Activated B cell treated with CpG ODN at 0.5 μM for 24 hours (primary cell): ENCODE data around the gene HS6ST1. TPM values are rescaled to one million over a fixed set of nuclear protein-coding genes. Genes with fewer than 3 reads are reported as not detected.
A peak's percentile ranks its signal among the peaks of the same experiment; 100 is the strongest.

Experiments used
- ATAC-seq: fragments of 200-7000 bp; cut with Tn5 transposase; one replicate; pipeline ENCODE4 v1.10.0; 2021; ENCODE audit warnings: low read depth, mild to moderate bottlenecking, moderate library complexity
- CTCF ChIA-PET: fragments of 350-600 bp; sonication (Branson Sonifier 250); formaldehyde crosslinking; loops from one replicate; lab custom pipeline; 2021; ENCODE audit warnings: antibody characterized with exemption; lab: Charles Lee
- POLR2A ChIA-PET: fragments of 350-600 bp; sonication (Branson Sonifier 250); formaldehyde crosslinking; loops from one replicate; lab custom pipeline; 2021; ENCODE audit warnings: antibody characterized with exemption; lab: Charles Lee
- DNase-seq: peaks from one replicate; pipeline ENCODE4 v3.0.0; 2022
- H3K27ac Mint-ChIP-seq: one replicate; pipeline ENCODE4 v1.8.0; 2020; ENCODE audit warnings: mixed read lengths
- H3K27me3 Mint-ChIP-seq: one replicate; pipeline ENCODE4 v1.8.0; 2021; ENCODE audit warnings: mixed read lengths
- H3K36me3 Mint-ChIP-seq: one replicate; pipeline ENCODE4 v1.8.0; 2021; ENCODE audit warnings: low read depth, mixed read lengths
- H3K4me1 Mint-ChIP-seq: one replicate; pipeline ENCODE4 v1.8.0; 2021; ENCODE audit warnings: mixed read lengths
- H3K4me3 Mint-ChIP-seq: one replicate; pipeline ENCODE4 v1.8.0; 2020; ENCODE audit warnings: mild to moderate bottlenecking, mixed read lengths
- H3K9me3 Mint-ChIP-seq: one replicate; pipeline ENCODE4 v1.8.0; 2020; ENCODE audit warnings: mixed read lengths
- CTCF ChIP-seq: fragments of 200-600 bp; IDR thresholded peaks from one replicate; pipeline ENCODE4 v1.8.0; 2022; ENCODE audit warnings: antibody characterized with exemption, mild to moderate bottlenecking
- intact Hi-C: fragments of 100-400 bp; cut with micrococcal nuclease; formaldehyde crosslinking; loops from one replicate; pipeline ENCODE4 v1.15.1; 2024
- total RNA-seq: library from RNA; stranded (reverse); gene quantifications from 2 replicates; pipeline ENCODE4 v1.2.3, GENCODE V29; 2022

The HS6ST1 gene
- total RNA-seq, 1 donor from 2014 or later: 16.9 TPM

DNA sequence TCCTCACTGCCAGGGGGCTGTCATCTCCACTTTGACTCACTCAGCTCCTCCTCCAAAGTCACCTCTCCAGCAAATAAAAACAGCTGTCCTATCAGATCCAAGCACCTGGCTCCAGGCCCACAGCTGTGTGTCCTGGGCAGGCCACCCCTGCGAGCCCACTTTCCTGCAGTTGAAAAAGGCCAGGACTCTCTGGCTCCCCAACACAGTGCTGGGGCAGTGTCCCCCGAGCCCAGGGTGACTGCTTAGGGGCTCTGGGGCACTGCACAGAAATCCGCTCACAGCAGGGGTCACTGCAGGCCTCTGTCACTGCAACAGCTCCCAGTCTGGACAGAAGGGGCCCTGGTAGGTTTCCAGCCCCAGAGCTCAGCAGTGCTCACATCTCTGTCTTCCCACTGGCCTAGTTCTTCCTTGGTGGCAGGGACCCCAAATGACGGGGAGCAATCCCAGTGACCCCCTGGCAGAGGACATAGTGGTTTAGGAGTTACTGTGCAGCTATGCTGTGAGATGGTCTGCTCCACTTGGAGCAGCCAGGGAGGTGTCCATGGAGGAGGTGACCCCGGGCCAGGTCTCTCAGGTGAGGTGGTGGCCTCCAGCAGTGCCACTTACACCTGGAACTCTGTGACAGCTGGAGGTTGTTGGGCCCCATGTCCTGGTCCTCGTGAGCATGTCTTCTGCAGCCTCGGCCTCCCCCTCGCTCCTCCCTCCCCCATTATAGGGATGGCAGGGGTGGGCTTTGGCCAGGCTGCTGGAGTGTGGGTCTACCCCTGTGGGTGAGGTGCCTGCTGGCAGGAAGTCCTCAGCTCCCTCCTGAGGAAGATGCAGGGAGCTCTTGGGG, 35.5 kb downstream of the HS6ST1 start:
- intact Hi-C loops: no loop called here
- H3K27me3 Mint-ChIP-seq: no peaks in the 10 kb centered on the region
- H3K27ac Mint-ChIP-seq: no peak overlapping the region
- ATAC-seq (no peak), DNase-seq (no peak)
- no peak for TF ChIP-seq CTCF
- H3K4me1 Mint-ChIP-seq: peaks cover 44% of the 10 kb centered on the region
- peaks cover 7% of the 10 kb centered on the region for H3K36me3 Mint-ChIP-seq
- CTCF ChIA-PET: no interaction called here
- no peak overlapping the region for H3K4me3 Mint-ChIP-seq
- H3K9me3 Mint-ChIP-seq: no peaks in the 10 kb centered on the region
- POLR2A ChIA-PET: no interaction called here

DNA sequence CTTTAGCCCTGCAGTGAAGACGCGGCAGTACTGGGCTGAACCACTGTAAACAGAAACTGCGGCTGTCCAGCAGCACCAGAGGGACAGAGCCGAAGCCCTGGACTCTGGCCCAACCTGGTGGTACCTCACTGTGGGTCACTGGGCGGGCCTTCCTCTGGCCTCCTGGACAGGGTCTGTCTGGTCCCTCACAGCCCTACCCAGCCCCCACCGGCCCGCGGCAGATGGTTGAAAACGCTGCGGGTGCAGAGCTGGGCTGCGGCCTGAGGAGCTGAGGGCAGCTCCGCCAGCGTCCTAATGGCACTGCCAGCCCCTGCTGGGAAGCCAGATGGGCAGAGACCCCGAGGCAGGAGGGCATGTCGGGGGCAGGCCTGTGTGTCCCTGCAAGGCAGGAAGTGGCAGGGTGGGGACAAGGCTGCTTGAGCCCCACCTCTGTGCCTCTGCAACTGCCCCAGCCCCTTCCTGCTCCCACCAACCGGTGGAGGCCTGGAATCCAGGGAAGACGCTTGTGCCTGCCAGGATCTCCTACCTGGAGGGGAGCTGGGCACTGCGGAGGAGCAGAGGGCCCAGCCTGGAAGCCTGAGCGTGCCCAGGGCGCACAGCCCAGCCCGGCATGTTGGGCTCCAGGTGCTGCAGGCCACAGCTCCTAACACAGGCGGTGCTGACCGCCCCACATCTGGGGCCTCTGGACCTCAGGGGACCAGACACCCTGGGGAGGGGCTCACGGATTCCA, 36.3 kb downstream of the HS6ST1 start:
- Mint-ChIP-seq H3K27me3 (no peaks in the 10 kb centered on the region), H3K27ac (no peak overlapping the region), H3K36me3 (peaks cover 7% of the 10 kb centered on the region), H3K4me3 (no peak overlapping the region), H3K9me3 (no peaks in the 10 kb centered on the region), H3K4me1 (peaks cover 44% of the 10 kb centered on the region)
- no peak for DNase-seq
- no peak for ATAC-seq
- ChIA-PET CTCF (no interaction called here), POLR2A (no interaction called here)
- intact Hi-C loops: no loop called here
- TF ChIP-seq CTCF: no peak

DNA sequence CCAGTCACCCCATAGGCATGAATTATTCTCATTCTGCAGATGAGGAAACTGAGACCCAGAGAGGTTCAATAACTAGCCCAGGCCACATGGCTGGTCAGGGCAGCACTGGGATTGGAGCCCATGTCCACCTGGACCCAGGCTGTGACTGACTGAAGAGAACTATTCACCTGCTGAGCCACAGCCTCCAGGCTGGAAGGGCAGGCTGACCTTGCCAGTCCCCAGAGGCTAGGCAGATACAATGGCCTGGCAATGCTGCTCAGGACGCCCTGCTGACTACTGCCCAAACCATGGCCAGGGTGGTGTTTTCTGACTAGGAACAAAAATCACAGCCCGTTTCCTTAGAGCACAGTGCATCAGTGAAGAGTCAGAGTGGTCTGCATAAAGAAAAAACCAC, 36.8 kb downstream of the HS6ST1 start:
- no peak for TF ChIP-seq CTCF
- ChIA-PET POLR2A (no interaction called here), CTCF (no interaction called here)
- Mint-ChIP-seq H3K4me3 (no peak overlapping the region), H3K36me3 (peaks cover 7% of the 10 kb centered on the region), H3K27ac (no peak overlapping the region), H3K4me1 (peaks cover 44% of the 10 kb centered on the region), H3K27me3 (no peaks in the 10 kb centered on the region), H3K9me3 (no peaks in the 10 kb centered on the region)
- intact Hi-C loops: no loop called here
- ATAC-seq (no peak), DNase-seq (no peak)

GRCh38 chr2:128280901-128281321, 37.8 kb downstream of the HS6ST1 start:
- H3K27ac Mint-ChIP-seq: no peak overlapping the region
- DNase-seq (no peak), ATAC-seq (no peak)
- H3K4me1 Mint-ChIP-seq: peaks cover 44% of the 10 kb centered on the region
- ChIA-PET CTCF (no interaction called here), POLR2A (no interaction called here)
- H3K27me3 Mint-ChIP-seq: no peaks in the 10 kb centered on the region
- H3K9me3 Mint-ChIP-seq: no peaks in the 10 kb centered on the region
- H3K36me3 Mint-ChIP-seq: peaks cover 8% of the 10 kb centered on the region
- intact Hi-C loops: no loop called here
- H3K4me3 Mint-ChIP-seq: no peak overlapping the region
- TF ChIP-seq CTCF: no peak

GRCh38 chr2:128280158-128280871, 38.4 kb downstream of the HS6ST1 start:
- no peaks in the 10 kb centered on the region for H3K27me3 Mint-ChIP-seq
- H3K4me3 Mint-ChIP-seq: no peak overlapping the region
- CTCF ChIA-PET: no interaction called here
- no peak for TF ChIP-seq CTCF
- POLR2A ChIA-PET: no interaction called here
- ATAC-seq (peak; percentile 62), DNase-seq (no peak)
- H3K9me3 Mint-ChIP-seq: peaks cover 5% of the 10 kb centered on the region
- no peak overlapping the region for H3K27ac Mint-ChIP-seq
- peaks cover 44% of the 10 kb centered on the region for H3K4me1 Mint-ChIP-seq
- peaks cover 14% of the 10 kb centered on the region for H3K36me3 Mint-ChIP-seq
- intact Hi-C loops: no loop called here
